ENCODE results near the gene VENTX. TPM values are rescaled to one million over a fixed set of nuclear protein-coding genes. Genes with fewer than 3 reads are reported as not detected.

The VENTX gene
- total and polyA plus RNA-seq, 2 of the 4 experiments (the other 2 are of a cell fraction) = not detected

- POLR2A ChIA-PET (ENCODE audit: unreplicated experiment) = no interaction called here
- Histone ChIP-seq H3K9me1 (ENCODE audit: insufficient read depth, low read length) (no peaks in the 10 kb centered on the region), H3K27ac (ENCODE audit: insufficient read depth, low read length) (no peak overlapping the region), H3K4me1 (ENCODE audit: control insufficient read depth, insufficient read depth, low read length) (no peaks in the 10 kb centered on the region), H2AK5ac (ENCODE audit: low read depth, low read length) (no peak overlapping the region), H3K23ac (ENCODE audit: low read depth, low read length) (no peak overlapping the region), H3K4me3 (ENCODE audit: insufficient read depth, low read depth, low read length) (no peak overlapping the region), H3K14ac (replicated peaks; ENCODE audit: low read depth, low read length) (no peak overlapping the region), H4K91ac (ENCODE audit: insufficient read depth, low read depth, low read length) (no peak overlapping the region), H3K36me3 (ENCODE audit: control insufficient read depth, insufficient read depth, low read length) (no peaks in the 10 kb centered on the region), H3K4me2 (ENCODE audit: low read depth, low read length) (no peak overlapping the region), H3K56ac (ENCODE audit: extremely low read depth, insufficient read depth, low read length) (no peak overlapping the region), H2BK5ac (ENCODE audit: low read depth, low read length, poor library complexity, severe bottlenecking) (no peak overlapping the region), H4K8ac (ENCODE audit: low read depth in 2 of 2, low read length in 2 of 2) (no peak overlapping the region), H3K9ac (ENCODE audit: low read depth, low read length) (no peak overlapping the region), H3K27me3 (ENCODE audit: control insufficient read depth, insufficient read depth, low read length) (no peaks in the 10 kb centered on the region), H4K20me1 (ENCODE audit: insufficient read depth, low read length) (no peaks in the 10 kb centered on the region), H2BK20ac (ENCODE audit: low read depth, low read length) (no peak overlapping the region), H2BK120ac (ENCODE audit: low read depth, low read length) (no peak overlapping the region), H3K4ac (ENCODE audit: low read depth, low read length) (no peak overlapping the region), H3K18ac (ENCODE audit: low read depth, low read length) (no peak overlapping the region), H2AFZ (replicated peaks; ENCODE audit: low read length, poor library complexity) (no peak overlapping the region), H3K9me3 (ENCODE audit: control insufficient read depth, insufficient read depth, low read length) (peaks cover 2% of the 10 kb centered on the region; the same call in 1 of the 2 replicates), H4K5ac (ENCODE audit: low read depth, low read length) (no peak overlapping the region), H2BK15ac (ENCODE audit: low read depth, low read length) (no peak overlapping the region), H2AK9ac (replicated peaks; ENCODE audit: low read depth, low read length, poor library complexity) (no peak overlapping the region), H3K79me1 (ENCODE audit: low read depth in 1 of 2, low read length in 2 of 2) (no peaks in the 10 kb centered on the region)
- 20% methylated on average over 1 of the region's 25 CpGs; no CpG with 5 or more reads in 1 of the 2 experiments for WGBS, 2 experiments (ENCODE audit: extremely low coverage in 2 of 2, insufficient read length in 1 of 2)
- no peak for ATAC-seq (ENCODE audit: low read depth)
- in situ Hi-C loops (cut with MboI; ENCODE audit: low sequenced_read_pairs) (no loop called here), dilution Hi-C loops (cut with HindIII; ENCODE audit: low sequenced_read_pairs, unreplicated experiment) (no loop called here), intact Hi-C loops (cut with micrococcal nuclease) (no loop called here)
- DNase-seq = no peak
- CTCF ChIA-PET = no interaction called here
- no peak for TF ChIP-seq RAD21 (IDR thresholded peaks at IDR 0.05; ENCODE audit: low read length)
- no peak for TF ChIP-seq POLR2A (IDR thresholded peaks at IDR 0.05; ENCODE audit: low read depth, low read length)
- TF ChIP-seq MAFK (IDR thresholded peaks at IDR 0.05; ENCODE audit: low read depth, low read length) = no peak
- TF ChIP-seq, protein P1, sequence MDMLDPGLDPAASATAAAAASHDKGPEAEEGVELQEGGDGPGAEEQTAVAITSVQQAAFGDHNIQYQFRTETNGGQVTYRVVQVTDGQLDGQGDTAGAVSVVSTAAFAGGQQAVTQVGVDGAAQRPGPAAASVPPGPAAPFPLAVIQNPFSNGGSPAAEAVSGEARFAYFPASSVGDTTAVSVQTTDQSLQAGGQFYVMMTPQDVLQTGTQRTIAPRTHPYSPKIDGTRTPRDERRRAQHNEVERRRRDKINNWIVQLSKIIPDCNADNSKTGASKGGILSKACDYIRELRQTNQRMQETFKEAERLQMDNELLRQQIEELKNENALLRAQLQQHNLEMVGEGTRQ (IDR thresholded peaks at IDR 0.05; ENCODE audit: low read depth, low read length) = no peak
- TF ChIP-seq MXI1 (IDR thresholded peaks at IDR 0.05; ENCODE audit: borderline replicate concordance, low read depth, low read length) = no peak
- TF ChIP-seq, protein P2, sequence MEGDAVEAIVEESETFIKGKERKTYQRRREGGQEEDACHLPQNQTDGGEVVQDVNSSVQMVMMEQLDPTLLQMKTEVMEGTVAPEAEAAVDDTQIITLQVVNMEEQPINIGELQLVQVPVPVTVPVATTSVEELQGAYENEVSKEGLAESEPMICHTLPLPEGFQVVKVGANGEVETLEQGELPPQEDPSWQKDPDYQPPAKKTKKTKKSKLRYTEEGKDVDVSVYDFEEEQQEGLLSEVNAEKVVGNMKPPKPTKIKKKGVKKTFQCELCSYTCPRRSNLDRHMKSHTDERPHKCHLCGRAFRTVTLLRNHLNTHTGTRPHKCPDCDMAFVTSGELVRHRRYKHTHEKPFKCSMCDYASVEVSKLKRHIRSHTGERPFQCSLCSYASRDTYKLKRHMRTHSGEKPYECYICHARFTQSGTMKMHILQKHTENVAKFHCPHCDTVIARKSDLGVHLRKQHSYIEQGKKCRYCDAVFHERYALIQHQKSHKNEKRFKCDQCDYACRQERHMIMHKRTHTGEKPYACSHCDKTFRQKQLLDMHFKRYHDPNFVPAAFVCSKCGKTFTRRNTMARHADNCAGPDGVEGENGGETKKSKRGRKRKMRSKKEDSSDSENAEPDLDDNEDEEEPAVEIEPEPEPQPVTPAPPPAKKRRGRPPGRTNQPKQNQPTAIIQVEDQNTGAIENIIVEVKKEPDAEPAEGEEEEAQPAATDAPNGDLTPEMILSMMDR (conservative IDR thresholded peaks at IDR 0.05; ENCODE audit: low read depth, low read length) = no peak
- TF ChIP-seq ELK1 (IDR thresholded peaks at IDR 0.05; ENCODE audit: borderline replicate concordance, low read depth, low read length) = no peak
- no peak for TF ChIP-seq MAZ (IDR thresholded peaks at IDR 0.05; ENCODE audit: borderline replicate concordance, low read depth, low read length)
- no peak for TF ChIP-seq CEBPB (IDR thresholded peaks at IDR 0.05; ENCODE audit: low read depth, low read length)
- no peak for TF ChIP-seq FOS (IDR thresholded peaks at IDR 0.05; ENCODE audit: low read depth, low read length)
- no peak for TF ChIP-seq BHLHE40 (IDR thresholded peaks at IDR 0.05; ENCODE audit: low read depth, low read length)
- no peak for TF ChIP-seq NFE2L2 (IDR thresholded peaks at IDR 0.05; ENCODE audit: low read depth, low read length)
- TF ChIP-seq RCOR1 (IDR thresholded peaks at IDR 0.05; ENCODE audit: insufficient replicate concordance, low read length) = no peak
- BruUV-seq (replicated peaks) = no TSS peak
These were observed 26.4 kb upstream of the VENTX start for GRCh38 chr10:133211141-133211830.
